Adipocyte (in vitro differentiated cells): ENCODE results near the gene PRKCH.
"Not testable (repeated sequence)": the region's sequence is repeated elsewhere in the genome, so short reads cannot be mapped to it uniquely, and the experiment has no call there.

Experiments used
- DNase-seq: peaks from one replicate; pipeline ENCODE4 v3.0.0-alpha.2; 2015; ENCODE audit warnings: low read depth
- H3K27me3 ChIP-seq: replicated peaks from 2 replicates; pipeline ENCODE4 v1.7.0; 2013; ENCODE audit warnings: mild to moderate bottlenecking, low read length, moderate library complexity; ENCODE audit not compliant: control insufficient read depth, insufficient read depth
- H3K36me3 ChIP-seq: 2 replicates; pipeline ENCODE4 v1.7.0; 2013; ENCODE audit warnings: low read length, mild to moderate bottlenecking, moderate library complexity; ENCODE audit not compliant: control insufficient read depth, insufficient read depth, severe bottlenecking
- H3K4me1 ChIP-seq: 2 replicates; pipeline ENCODE4 v1.7.0; 2013; ENCODE audit warnings: mild to moderate bottlenecking, low read length, moderate library complexity; ENCODE audit not compliant: control insufficient read depth, insufficient read depth
- H3K4me3 ChIP-seq: 2 replicates; pipeline ENCODE4 v1.7.0; 2013; ENCODE audit warnings: mild to moderate bottlenecking, low read length, moderate library complexity
- H3K9ac ChIP-seq: 2 replicates; pipeline ENCODE4 v1.7.0; 2013; ENCODE audit warnings: mild to moderate bottlenecking, low read length, moderate library complexity
- H3K9me3 ChIP-seq: 2 replicates; pipeline ENCODE4 v1.7.0; 2013; ENCODE audit warnings: mild to moderate bottlenecking, low read length, moderate library complexity; ENCODE audit not compliant: control insufficient read depth

Gene PRKCH

GRCh38 chr14:61520576-61520975, 199.2 kb downstream of the PRKCH start:
- H3K36me3 ChIP-seq = no peaks in the 10 kb centered on the region
- H3K9ac ChIP-seq = no peak overlapping the region
- H3K4me1 ChIP-seq = peaks cover 46% of the 10 kb centered on the region
- no peaks in the 10 kb centered on the region for H3K9me3 ChIP-seq
- no peak overlapping the region for H3K4me3 ChIP-seq
- no peaks in the 10 kb centered on the region for H3K27me3 ChIP-seq
- DNase-seq = no peak

GRCh38 chr14:61521773-61522172, 200.4 kb downstream of the PRKCH start:
- Histone ChIP-seq H3K36me3 (no peaks in the 10 kb centered on the region), H3K4me3 (no peak overlapping the region), H3K4me1 (peaks cover 41% of the 10 kb centered on the region), H3K9ac (no peak overlapping the region), H3K9me3 (no peaks in the 10 kb centered on the region), H3K27me3 (no peaks in the 10 kb centered on the region)
- DNase-seq = no peak

GRCh38 chr14:61523751-61524150, 202.4 kb downstream of the PRKCH start:
- Histone ChIP-seq H3K36me3 (no peaks in the 10 kb centered on the region), H3K4me1 (peaks cover 33% of the 10 kb centered on the region), H3K9me3 (no peaks in the 10 kb centered on the region), H3K27me3 (no peaks in the 10 kb centered on the region), H3K9ac (peak overlapping the region; percentile 27), H3K4me3 (no peak overlapping the region)
- DNase-seq = no peak

GRCh38 chr14:61524211-61524806, 202.9 kb downstream of the PRKCH start:
- Histone ChIP-seq H3K4me3 (peak overlapping the region; percentile 9), H3K9me3 (no peaks in the 10 kb centered on the region), H3K9ac (peak overlapping the region; percentile 27), H3K27me3 (no peaks in the 10 kb centered on the region), H3K4me1 (peaks cover 33% of the 10 kb centered on the region), H3K36me3 (no peaks in the 10 kb centered on the region)
- peak; percentile 53 for DNase-seq

- H3K27me3 ChIP-seq = no peaks in the 10 kb centered on the region
- no peak overlapping the region for H3K4me3 ChIP-seq
- H3K9ac ChIP-seq = no peak overlapping the region
- no peaks in the 10 kb centered on the region for H3K36me3 ChIP-seq
- DNase-seq = no peak
- H3K9me3 ChIP-seq = no peaks in the 10 kb centered on the region
- H3K4me1 ChIP-seq = peaks cover 33% of the 10 kb centered on the region
Measured at GRCh38 chr14:61524936-61525292, 203.5 kb downstream of the PRKCH start.

GRCh38 chr14:61525293-61526011, 204.1 kb downstream of the PRKCH start:
- no peaks in the 10 kb centered on the region for H3K36me3 ChIP-seq
- no peaks in the 10 kb centered on the region for H3K27me3 ChIP-seq
- no peak for DNase-seq
- no peaks in the 10 kb centered on the region for H3K9me3 ChIP-seq
- H3K9ac ChIP-seq = peak overlapping the region; percentile 41
- no peak overlapping the region for H3K4me3 ChIP-seq
- peaks cover 33% of the 10 kb centered on the region for H3K4me1 ChIP-seq

- Histone ChIP-seq H3K4me3 (no peak overlapping the region), H3K36me3 (no peaks in the 10 kb centered on the region), H3K4me1 (peaks cover 41% of the 10 kb centered on the region), H3K27me3 (no peaks in the 10 kb centered on the region), H3K9me3 (no peaks in the 10 kb centered on the region), H3K9ac (no peak overlapping the region)
- DNase-seq = no peak
Measured at GRCh38 chr14:61526405-61527312, 205.3 kb downstream of the PRKCH start.

GRCh38 chr14:61527325-61528100, 206.1 kb downstream of the PRKCH start:
- peak overlapping the region; percentile 22 for H3K9ac ChIP-seq
- peaks cover 45% of the 10 kb centered on the region for H3K4me1 ChIP-seq
- H3K4me3 ChIP-seq = no peak overlapping the region
- no peaks in the 10 kb centered on the region for H3K36me3 ChIP-seq
- H3K27me3 ChIP-seq = no peaks in the 10 kb centered on the region
- peak; percentile 60 for DNase-seq
- H3K9me3 ChIP-seq = no peaks in the 10 kb centered on the region

GRCh38 chr14:61528591-61529021, 207.2 kb downstream of the PRKCH start:
- H3K9ac ChIP-seq = no peak overlapping the region
- DNase-seq = peak; percentile 58
- H3K27me3 ChIP-seq = no peaks in the 10 kb centered on the region
- no peaks in the 10 kb centered on the region for H3K36me3 ChIP-seq
- no peak overlapping the region for H3K4me3 ChIP-seq
- peaks cover 46% of the 10 kb centered on the region for H3K4me1 ChIP-seq
- H3K9me3 ChIP-seq = no peaks in the 10 kb centered on the region

GRCh38 chr14:61529360-61529759, 208.0 kb downstream of the PRKCH start:
- not testable (repeated sequence) for DNase-seq, H3K9ac ChIP-seq, H3K9me3 ChIP-seq, H3K4me3 ChIP-seq, H3K36me3 ChIP-seq, H3K27me3 ChIP-seq
- peaks cover 42% of the 10 kb centered on the region for H3K4me1 ChIP-seq
